Measurements from ENCODE around the gene AOC3.
"Not testable (repeated sequence)": the region's sequence is repeated elsewhere in the genome, so short reads cannot be mapped to it uniquely, and the experiment has no call there.

Gene AOC3

DNA sequence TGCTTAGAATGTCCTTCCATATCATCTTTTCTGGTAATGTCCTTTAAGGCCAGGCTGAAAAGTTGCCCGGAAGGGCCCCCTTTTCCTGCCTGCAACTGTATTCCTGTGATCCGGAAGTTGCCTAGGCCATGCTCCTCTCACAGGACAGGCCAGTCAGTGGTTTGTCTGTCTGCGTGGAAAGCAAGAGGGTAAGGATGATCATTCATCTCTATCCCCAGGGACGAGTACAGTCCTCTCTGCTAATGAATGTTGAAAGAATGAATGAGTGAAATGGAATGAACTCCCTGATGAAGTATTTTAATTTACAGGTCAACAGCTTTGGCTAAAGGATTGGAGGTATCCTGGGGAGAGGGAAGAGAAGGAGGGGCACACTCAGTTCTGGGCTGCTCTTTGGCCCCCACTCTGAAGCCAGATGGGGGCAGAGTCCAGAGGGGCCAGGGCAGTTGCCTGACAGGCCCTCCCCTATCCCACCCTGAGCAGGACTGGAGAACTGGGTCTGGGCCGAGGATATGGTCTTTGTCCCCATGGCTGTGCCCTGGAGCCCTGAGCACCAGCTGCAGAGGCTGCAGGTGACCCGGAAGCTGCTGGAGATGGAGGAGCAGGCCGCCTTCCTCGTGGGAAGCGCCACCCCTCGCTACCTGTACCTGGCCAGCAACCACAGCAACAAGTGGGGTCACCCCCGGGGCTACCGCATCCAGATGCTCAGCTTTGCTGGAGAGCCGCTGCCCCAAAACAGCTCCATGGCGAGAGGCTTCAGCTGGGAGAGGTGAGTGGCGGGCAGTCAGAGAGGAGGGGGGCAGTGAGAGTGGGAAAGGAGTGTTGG, 3.2 kb downstream of the AOC3 start:
- no peak for DNase-seq (ENCODE audit: low read depth)
- no peak overlapping the region for H3K4me3 ChIP-seq (ENCODE audit: low read depth, low read length)
- in situ Hi-C loops (cut with HindIII; ENCODE audit: low sequenced_read_pairs), result no loop called here
- TF ChIP-seq, protein P1, sequence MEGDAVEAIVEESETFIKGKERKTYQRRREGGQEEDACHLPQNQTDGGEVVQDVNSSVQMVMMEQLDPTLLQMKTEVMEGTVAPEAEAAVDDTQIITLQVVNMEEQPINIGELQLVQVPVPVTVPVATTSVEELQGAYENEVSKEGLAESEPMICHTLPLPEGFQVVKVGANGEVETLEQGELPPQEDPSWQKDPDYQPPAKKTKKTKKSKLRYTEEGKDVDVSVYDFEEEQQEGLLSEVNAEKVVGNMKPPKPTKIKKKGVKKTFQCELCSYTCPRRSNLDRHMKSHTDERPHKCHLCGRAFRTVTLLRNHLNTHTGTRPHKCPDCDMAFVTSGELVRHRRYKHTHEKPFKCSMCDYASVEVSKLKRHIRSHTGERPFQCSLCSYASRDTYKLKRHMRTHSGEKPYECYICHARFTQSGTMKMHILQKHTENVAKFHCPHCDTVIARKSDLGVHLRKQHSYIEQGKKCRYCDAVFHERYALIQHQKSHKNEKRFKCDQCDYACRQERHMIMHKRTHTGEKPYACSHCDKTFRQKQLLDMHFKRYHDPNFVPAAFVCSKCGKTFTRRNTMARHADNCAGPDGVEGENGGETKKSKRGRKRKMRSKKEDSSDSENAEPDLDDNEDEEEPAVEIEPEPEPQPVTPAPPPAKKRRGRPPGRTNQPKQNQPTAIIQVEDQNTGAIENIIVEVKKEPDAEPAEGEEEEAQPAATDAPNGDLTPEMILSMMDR (IDR thresholded peaks at IDR 0.05; ENCODE audit: low read depth, low read length, missing control alignments), result no peak

GRCh38 chr17:42855048-42855596, 4.1 kb downstream of the AOC3 start:
- in situ Hi-C loops (cut with HindIII; ENCODE audit: low sequenced_read_pairs), result loop anchor here (5.0 kb wide), 1 partner anchor 37 kb away; no protein-coding TSS in a partner anchor
- no peak for DNase-seq (ENCODE audit: low read depth)
- TF ChIP-seq, protein P1 (IDR thresholded peaks at IDR 0.05; ENCODE audit: low read depth, low read length, missing control alignments), result no peak
- H3K4me3 ChIP-seq (ENCODE audit: low read depth, low read length), result no peak overlapping the region

DNA sequence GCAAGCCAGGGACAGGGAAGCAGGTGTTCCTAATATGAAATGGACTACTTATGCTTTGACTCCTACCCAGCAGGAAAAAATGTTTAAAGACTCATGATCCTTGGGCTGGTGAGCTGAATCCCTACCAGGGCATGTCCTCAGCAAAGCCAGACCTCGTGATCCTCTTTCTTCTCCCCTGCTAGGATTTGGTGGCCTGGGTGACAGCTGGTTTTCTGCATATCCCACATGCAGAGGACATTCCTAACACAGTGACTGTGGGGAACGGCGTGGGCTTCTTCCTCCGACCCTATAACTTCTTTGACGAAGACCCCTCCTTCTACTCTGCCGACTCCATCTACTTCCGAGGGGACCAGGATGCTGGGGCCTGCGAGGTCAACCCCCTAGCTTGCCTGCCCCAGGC, 5.1 kb downstream of the AOC3 start:
- in situ Hi-C loops (cut with HindIII; ENCODE audit: low sequenced_read_pairs), result loop anchor here (5.0 kb wide), 1 partner anchor 36 kb away; no protein-coding TSS in a partner anchor
- DNase-seq (ENCODE audit: low read depth); H3K4me3 ChIP-seq (ENCODE audit: low read depth, low read length): not testable (repeated sequence)

DNA sequence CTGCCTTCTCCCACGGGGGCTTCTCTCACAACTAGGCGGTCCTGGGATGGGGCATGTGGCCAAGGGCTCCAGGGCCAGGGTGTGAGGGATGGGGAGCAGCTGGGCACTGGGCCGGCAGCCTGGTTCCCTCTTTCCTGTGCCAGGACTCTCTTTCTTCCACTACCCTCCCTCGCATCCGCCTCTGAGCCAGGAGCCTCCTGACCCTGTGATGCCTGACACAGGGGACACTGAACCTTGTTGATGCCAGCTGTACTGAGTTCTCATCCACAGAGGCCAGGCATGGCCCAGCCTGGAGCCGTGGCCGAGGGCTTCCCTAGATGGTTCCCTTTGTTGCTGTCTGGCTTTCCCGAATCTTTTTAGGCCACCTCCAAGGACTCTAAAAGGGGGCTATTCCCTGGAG, 5.5 kb downstream of the AOC3 start:
- in situ Hi-C loops (cut with HindIII; ENCODE audit: low sequenced_read_pairs), result loop anchor here (5.0 kb wide), 1 partner anchor 36 kb away; no protein-coding TSS in a partner anchor
- DNase-seq (ENCODE audit: low read depth); H3K4me3 ChIP-seq (ENCODE audit: low read depth, low read length): not testable (repeated sequence)

- TF ChIP-seq, protein P1 (IDR thresholded peaks at IDR 0.05; ENCODE audit: low read depth, low read length, missing control alignments), result no peak
- no peak for DNase-seq (ENCODE audit: low read depth)
- no peak overlapping the region for H3K4me3 ChIP-seq (ENCODE audit: low read depth, low read length)
- in situ Hi-C loops (cut with HindIII; ENCODE audit: low sequenced_read_pairs), result loop anchor here (5.0 kb wide), 1 partner anchor 35 kb away; no protein-coding TSS in a partner anchor
Measured at GRCh38 chr17:42857389-42857788, 6.4 kb downstream of the AOC3 start.

GRCh38 chr17:42865638-42866094, 14.7 kb downstream of the AOC3 start:
- H3K4me3 ChIP-seq (ENCODE audit: low read depth, low read length), result no peak overlapping the region
- in situ Hi-C loops (cut with HindIII; ENCODE audit: low sequenced_read_pairs), result no loop called here
- no peak for DNase-seq (ENCODE audit: low read depth)
- TF ChIP-seq, protein P1 (IDR thresholded peaks at IDR 0.05; ENCODE audit: low read depth, low read length, missing control alignments), result no peak

DNA sequence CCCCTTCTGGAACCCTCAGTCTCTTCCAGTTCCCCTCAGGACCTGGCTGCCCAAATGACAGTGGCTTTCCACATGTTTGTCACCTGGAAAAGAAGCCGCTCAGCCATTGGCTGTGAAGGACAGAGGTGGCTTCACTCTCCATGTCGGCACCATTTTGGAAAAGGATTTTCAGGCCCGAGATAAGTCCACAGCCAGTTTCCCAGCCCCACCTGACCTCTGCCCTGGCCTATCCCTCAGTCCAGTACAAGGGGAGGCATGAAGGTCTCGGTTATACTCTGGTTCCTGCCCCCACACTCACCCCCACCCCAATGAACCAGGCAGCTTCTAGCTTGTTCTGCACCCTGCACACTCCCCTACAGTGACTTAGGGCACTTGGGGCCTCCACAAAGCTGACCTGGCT, 15.2 kb downstream of the AOC3 start:
- no peak for DNase-seq (ENCODE audit: low read depth)
- in situ Hi-C loops (cut with HindIII; ENCODE audit: low sequenced_read_pairs), result no loop called here
- no peak overlapping the region for H3K4me3 ChIP-seq (ENCODE audit: low read depth, low read length)
- TF ChIP-seq, protein P1 (IDR thresholded peaks at IDR 0.05; ENCODE audit: low read depth, low read length, missing control alignments), result no peak
